ENCODE measurements around the gene TBC1D1. TPM values are rescaled to one million over a fixed set of nuclear protein-coding genes. Genes with fewer than 3 reads are reported as not detected.

The TBC1D1 gene
- total RNA-seq, 4 donors from 2014 or later: 56.4 to 127 (median 94.8) TPM

- no peak for TF ChIP-seq CTCF (IDR thresholded peaks at IDR 0.05)
- DNase-seq (ENCODE audit: low spot score) (no peak), ATAC-seq (ENCODE audit: low FRiP score) (no peak)
These were observed 145.7 kb downstream of the TBC1D1 start for GRCh38 chr4:38036548-38036947.

- DNase-seq (ENCODE audit: low spot score) (no peak), ATAC-seq (ENCODE audit: low FRiP score) (no peak)
- no peak for TF ChIP-seq CTCF (IDR thresholded peaks at IDR 0.05)
These were observed 146.7 kb downstream of the TBC1D1 start for GRCh38 chr4:38037612-38038011.

GRCh38 chr4:38040619-38041018, 149.7 kb downstream of the TBC1D1 start:
- DNase-seq (ENCODE audit: low spot score) (no peak), ATAC-seq (ENCODE audit: low FRiP score) (no peak)
- no peak for TF ChIP-seq CTCF (IDR thresholded peaks at IDR 0.05)

GRCh38 chr4:38044060-38044459, 153.2 kb downstream of the TBC1D1 start:
- ATAC-seq (ENCODE audit: low FRiP score) (no peak), DNase-seq (ENCODE audit: low spot score) (no peak)
- no peak for TF ChIP-seq CTCF (IDR thresholded peaks at IDR 0.05)

- ATAC-seq (ENCODE audit: low FRiP score) (no peak), DNase-seq (ENCODE audit: low spot score) (no peak)
- no peak for TF ChIP-seq CTCF (IDR thresholded peaks at IDR 0.05)
These were observed 154.6 kb downstream of the TBC1D1 start for GRCh38 chr4:38045289-38045988.

GRCh38 chr4:38046727-38047489, 156.0 kb downstream of the TBC1D1 start:
- DNase-seq (ENCODE audit: low spot score) (no peak), ATAC-seq (ENCODE audit: low FRiP score) (peak; percentile 50)
- no peak for TF ChIP-seq CTCF (IDR thresholded peaks at IDR 0.05)
